HFF-Myc (cell line): ENCODE results near the gene PATE4.

ENCODE experiments used
- DNase-seq: peaks from one replicate; pipeline ENCODE4 v3.0.0-alpha.2; 2011; ENCODE audit warnings: low read depth; ENCODE audit errors: extremely low read depth
- H3K4me3 ChIP-seq: replicated peaks from 2 replicates; pipeline ENCODE4 v1.5.1; 2011; ENCODE audit warnings: low read depth, mild to moderate bottlenecking, control low read depth, low read length
- CTCF ChIP-seq: IDR thresholded peaks from 2 replicates; pipeline ENCODE4 v1.5.1; 2012; ENCODE audit warnings: mild to moderate bottlenecking, low read depth, low read length, control low read depth; ENCODE audit errors: missing control alignments

Gene PATE4

DNA sequence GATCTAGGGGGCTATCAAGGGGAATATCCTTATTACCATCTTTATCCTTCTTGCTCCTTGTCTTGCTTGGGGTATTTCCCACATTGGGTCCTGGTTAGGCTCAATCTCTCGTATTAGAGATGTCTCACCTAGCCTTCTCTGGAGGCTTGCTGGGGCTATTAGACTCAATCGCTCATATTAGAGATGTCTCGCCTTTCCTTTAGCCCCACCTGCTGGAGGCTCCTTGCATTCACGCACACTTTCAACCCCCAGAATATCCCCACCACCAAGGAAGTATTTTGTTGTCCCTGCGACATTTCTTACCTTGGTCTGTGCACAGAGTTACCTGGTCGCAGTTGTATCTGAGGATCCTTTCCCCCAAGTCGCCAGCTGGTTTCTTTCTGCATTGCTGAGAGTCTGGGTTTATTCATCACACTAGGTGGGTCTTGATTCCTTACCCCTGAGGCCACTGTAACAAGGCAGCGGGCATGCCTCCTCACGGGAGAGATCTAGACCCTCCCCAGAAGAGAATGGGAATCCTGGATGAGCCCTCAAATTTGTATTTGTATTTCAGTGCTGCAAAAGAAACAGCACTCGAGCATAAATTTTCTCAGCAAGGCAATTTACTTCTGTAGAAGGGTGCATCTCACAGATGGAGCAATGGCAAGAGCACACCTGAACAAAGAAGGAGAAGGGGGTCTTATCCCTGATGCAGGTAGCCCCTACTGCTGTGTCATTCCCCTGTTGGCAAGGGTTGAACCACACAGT is 38.4 kb downstream of the PATE4 start:
- no peak for DNase-seq
- TF ChIP-seq CTCF: peak; percentile 75

DNA sequence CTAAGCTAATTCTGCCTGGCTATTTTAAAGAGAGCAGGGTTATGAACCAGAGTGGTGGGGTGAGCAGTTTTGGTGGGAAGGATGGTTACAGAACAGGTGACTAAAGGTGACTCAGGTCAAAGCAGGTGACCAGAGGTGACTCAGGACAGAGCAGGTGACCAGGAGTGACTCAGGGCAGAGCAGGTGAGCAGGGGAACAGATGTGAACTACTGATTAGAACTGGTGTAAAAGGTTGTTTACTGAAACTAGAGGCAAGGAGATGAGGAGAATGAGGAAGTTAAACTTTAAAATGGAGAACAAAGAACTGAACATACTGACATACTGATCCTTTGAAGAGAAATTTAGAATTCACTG is 39.0 kb downstream of the PATE4 start:
- TF ChIP-seq CTCF: no peak

More for the DNA sequence above, 38.4 kb downstream of the PATE4 start:
- no peak overlapping the region for H3K4me3 ChIP-seq

GRCh38 chr11:125873881-125874555 is 40.9 kb downstream of the PATE4 start:
- no peak for DNase-seq
- H3K4me3 ChIP-seq: no peak overlapping the region
- TF ChIP-seq CTCF: no peak

More for the DNA sequence above, 39.0 kb downstream of the PATE4 start:
- no peak for DNase-seq
- H3K4me3 ChIP-seq: no peak overlapping the region

DNA sequence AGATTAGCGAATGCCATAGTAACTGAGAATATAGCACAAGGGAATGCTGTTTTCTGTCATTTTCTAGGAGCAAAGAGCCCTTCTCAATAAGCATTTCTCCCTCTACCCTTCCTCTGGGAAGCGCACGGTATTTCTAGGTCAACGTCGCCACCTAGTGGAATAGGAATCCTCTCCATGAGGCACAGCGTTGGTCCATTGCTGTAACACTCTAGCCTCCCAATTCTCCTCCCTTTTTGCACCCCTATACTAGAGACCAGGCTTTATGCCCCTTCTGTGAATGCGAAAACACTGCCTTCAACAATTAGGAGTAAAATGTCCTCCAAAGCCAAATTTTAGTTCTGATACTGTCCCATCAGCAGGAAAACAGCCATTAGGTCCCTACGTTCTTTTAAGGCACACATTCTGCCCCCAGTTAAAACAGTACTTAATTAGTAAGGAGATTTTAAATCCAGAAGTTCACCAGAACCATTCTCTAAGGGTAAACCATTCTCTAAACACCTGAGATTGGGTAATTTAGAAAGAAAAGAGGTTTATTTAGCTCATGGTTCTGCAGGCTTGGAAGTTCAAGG is 41.5 kb downstream of the PATE4 start:
- DNase-seq: peak; percentile 60
- TF ChIP-seq CTCF: peak; percentile 83
- H3K4me3 ChIP-seq: no peak overlapping the region

DNA sequence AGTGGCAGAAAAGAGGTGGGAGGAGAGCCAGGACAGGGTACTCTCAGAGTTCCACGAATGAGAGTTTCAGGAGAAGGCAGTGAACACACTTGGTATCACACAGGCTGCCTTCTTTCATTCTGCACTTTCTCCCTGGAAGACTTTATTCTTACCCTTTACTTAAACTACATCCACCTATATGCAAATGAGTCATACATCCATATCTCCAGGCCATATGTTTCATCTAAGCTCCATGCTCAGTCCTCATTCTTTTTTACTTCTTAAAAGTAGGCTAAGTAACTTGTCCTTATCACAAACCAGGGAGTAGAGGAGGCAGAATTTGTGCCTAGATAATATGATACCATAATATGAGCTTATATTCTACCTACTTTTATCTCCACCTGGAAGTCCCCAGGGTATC is 48.2 kb downstream of the PATE4 start:
- TF ChIP-seq CTCF: no peak
- H3K4me3 ChIP-seq: no peak overlapping the region
- DNase-seq: no peak

DNA sequence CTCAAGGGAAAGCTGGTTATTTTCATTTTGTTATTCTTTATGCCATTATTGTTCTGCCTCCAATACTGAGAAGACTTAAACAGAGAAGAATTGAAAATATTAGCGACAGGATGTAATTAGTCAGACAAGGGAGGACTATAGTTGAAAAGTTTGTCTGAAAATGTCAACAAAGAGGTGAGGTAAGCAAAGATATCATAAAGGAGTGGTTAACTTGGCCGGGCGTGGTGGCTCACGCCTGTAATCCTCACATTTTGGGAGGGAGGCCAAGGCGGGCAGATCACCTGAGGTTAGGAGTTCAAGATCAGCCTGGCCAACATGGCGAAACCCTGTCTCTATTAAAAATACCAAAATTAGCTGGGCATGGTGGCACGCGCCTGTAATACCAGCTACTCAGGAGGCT is 50.3 kb downstream of the PATE4 start:
- DNase-seq: no peak
- no peak overlapping the region for H3K4me3 ChIP-seq
- TF ChIP-seq CTCF: no peak
